Panc1 (cell line): ENCODE measurements around the gene COMMD6. TPM values are rescaled to one million over a fixed set of nuclear protein-coding genes. Genes with fewer than 3 reads are reported as not detected.

Source experiments
- ATAC-seq: fragments of 200-7000 bp; cut with Tn5 transposase; 2 replicates; pipeline ENCODE4 v1.9.1; 2020; ENCODE audit warnings: mild to moderate bottlenecking, moderate library complexity
- BruUV-seq: library from RNA; stranded (reverse); fragments of 400-500 nt; replicated peaks from 2 replicates; lab custom pipeline; 2021; lab: Mats Ljungman, UMichigan
- CTCF ChIA-PET: fragments of 300-600 bp; sonication (Branson Sonifier 250); formaldehyde crosslinking; loops from one replicate; lab custom pipeline; 2022; ENCODE audit warnings: antibody characterized with exemption; lab: Charles Lee
- POLR2A ChIA-PET: fragments of 300-600 bp; sonication (Branson Sonifier 250); formaldehyde crosslinking; loops from one replicate; lab custom pipeline; 2022; ENCODE audit warnings: antibody characterized with exemption; lab: Charles Lee
- DNase-seq: peaks from one replicate; pipeline ENCODE4 v3.0.0-alpha.2; 2010; ENCODE audit warnings: low read depth, low spot score
- H3K27ac ChIP-seq: 2 replicates; pipeline ENCODE4 v1.5.1; 2011; ENCODE audit warnings: mild to moderate bottlenecking, low read length, inconsistent platforms
- H3K27me3 ChIP-seq: fragments of 200-500 bp; sonication (Bioruptor generic); 2 replicates; pipeline ENCODE4 v1.6.0; 2014; ENCODE audit warnings: low read length, inconsistent platforms; ENCODE audit not compliant: control insufficient read depth, insufficient read depth
- H3K36me3 ChIP-seq: fragments of 200-500 bp; sonication (Bioruptor generic); 2 replicates; pipeline ENCODE4 v1.5.1; 2014; ENCODE audit warnings: inconsistent platforms, mild to moderate bottlenecking, low read length, moderate library complexity; ENCODE audit not compliant: control insufficient read depth, insufficient read depth
- H3K4me1 ChIP-seq: 2 replicates; pipeline ENCODE4 v1.5.1; 2011; ENCODE audit warnings: inconsistent platforms, mild to moderate bottlenecking, low read length, moderate library complexity; ENCODE audit not compliant: control insufficient read depth, insufficient read depth
- H3K4me3 ChIP-seq, 2 experiments: 2 replicates each; pipeline ENCODE4 v1.5.1; 2011 to 2012; ENCODE audit warnings: low read depth in 2 of 2, low read length in 2 of 2, mild to moderate bottlenecking in 2 of 2, inconsistent platforms in 1 of 2, moderate library complexity in 1 of 2
- H3K9me3 ChIP-seq: fragments of 200-500 bp; sonication (Bioruptor generic); 2 replicates; pipeline ENCODE4 v1.5.1; 2014; ENCODE audit warnings: low read depth, mild to moderate bottlenecking, inconsistent platforms, low read length, moderate library complexity; ENCODE audit not compliant: control insufficient read depth, insufficient read depth
- CTCF ChIP-seq: fragments of 450-650 bp; IDR thresholded peaks from 2 replicates; pipeline ENCODE4 v1.5.1; 2017; ENCODE audit warnings: mild to moderate bottlenecking
- POLR2AphosphoS5 ChIP-seq: IDR thresholded peaks from 2 replicates; pipeline ENCODE4 v1.6.1; 2012; ENCODE audit warnings: mild to moderate bottlenecking, low read depth, low read length, moderate library complexity
- REST ChIP-seq, 2 experiments: IDR thresholded peaks; 2 replicates each; pipeline ENCODE4 v1.6.1; 2011 to 2012; ENCODE audit warnings: low read depth in 2 of 2, control low read depth in 1 of 2, low read length in 1 of 2, mild to moderate bottlenecking in 1 of 2, moderate library complexity in 1 of 2; ENCODE audit not compliant: insufficient read depth in 1 of 2
- SIN3A ChIP-seq: IDR thresholded peaks from 2 replicates; pipeline ENCODE4 v1.6.1; 2012; ENCODE audit warnings: low read depth, mild to moderate bottlenecking, low read length, moderate library complexity, borderline replicate concordance; ENCODE audit not compliant: insufficient read depth
- TCF7L2 ChIP-seq: IDR thresholded peaks from 2 replicates; pipeline ENCODE4 v1.6.1; 2011; ENCODE audit warnings: mild to moderate bottlenecking, low read depth, low read length, inconsistent platforms
- in situ Hi-C: cut with HindIII; loops from 2 replicates; pipeline ENCODE4 v1.10.0; 2016; ENCODE audit warnings: low sequenced_read_pairs, low pct_unique_long_range_greater_than_20kb
- intact Hi-C: fragments of 100-400 bp; cut with micrococcal nuclease; formaldehyde crosslinking; loops from one replicate; pipeline ENCODE4 v1.10.0; 2022; ENCODE audit not compliant: unreplicated experiment
- total RNA-seq: library from RNA; stranded (reverse); gene quantifications from one replicate; pipeline ENCODE4 v1.2.1, GENCODE V29; 2021; ENCODE audit not compliant: unreplicated experiment

The COMMD6 gene
- total RNA-seq, 1 experiment from 2014 or later = 97.4 TPM

- DNase-seq = no peak
- TF ChIP-seq CTCF (no peak), REST (IDR thresholded peaks at IDR 0.05; ENCODE audit: insufficient read depth in 1 of 2, low read depth in 2 of 2, low read length in 1 of 2) (no peak), SIN3A (no peak), TCF7L2 (no peak), POLR2AphosphoS5 (no peak)
- no peak overlapping the region for H3K4me3 ChIP-seq
- H3K27ac ChIP-seq = no peak overlapping the region
- BruUV-seq = no TSS peak
- in situ Hi-C loops = no loop called here
- ATAC-seq = no peak
- no peaks in the 10 kb centered on the region for H3K9me3 ChIP-seq
- CTCF ChIA-PET = no interaction called here
- no peaks in the 10 kb centered on the region for H3K4me1 ChIP-seq
- H3K36me3 ChIP-seq = no peaks in the 10 kb centered on the region; the same call in 1 of the 2 replicates
- POLR2A ChIA-PET = no interaction called here
- no peaks in the 10 kb centered on the region for H3K27me3 ChIP-seq
- intact Hi-C loops = no loop called here
Observed at GRCh38 chr13:75583091-75583490, 45.5 kb upstream of the COMMD6 start.

- no peaks in the 10 kb centered on the region for H3K9me3 ChIP-seq
- intact Hi-C loops = no loop called here
- H3K27me3 ChIP-seq = no peaks in the 10 kb centered on the region
- CTCF ChIA-PET = interaction anchor here (0.5 kb wide), 1 partner anchor 995 kb away, joined by 3 read pairs; no protein-coding TSS in a partner anchor
- ATAC-seq = no peak
- no TSS peak for BruUV-seq
- no peak overlapping the region for H3K27ac ChIP-seq
- POLR2A ChIA-PET = no interaction called here
- no peak for DNase-seq
- in situ Hi-C loops = no loop called here
- H3K4me1 ChIP-seq = no peaks in the 10 kb centered on the region
- TF ChIP-seq POLR2AphosphoS5 = no peak
- no peak for TF ChIP-seq REST (IDR thresholded peaks at IDR 0.05; ENCODE audit: insufficient read depth in 1 of 2, low read depth in 2 of 2, low read length in 1 of 2)
- no peak for TF ChIP-seq CTCF
- TF ChIP-seq SIN3A = no peak
- no peak for TF ChIP-seq TCF7L2
- no peak overlapping the region for H3K4me3 ChIP-seq
- no peaks in the 10 kb centered on the region; the same call in 1 of the 2 replicates for H3K36me3 ChIP-seq
Observed at GRCh38 chr13:75581874-75582640, 44.4 kb upstream of the COMMD6 start.
